BE2C (cell line): ENCODE results near the gene STX16.

Source experiments
- DNase-seq: peaks from one replicate; pipeline ENCODE4 v3.0.0-alpha.2; 2020
- H3K27me3 ChIP-seq: fragments of 250-450 bp; sonication (Bioruptor Pico); 2 replicates; pipeline ENCODE4 v1.5.1; 2020; ENCODE audit warnings: mild to moderate bottlenecking
- H3K36me3 ChIP-seq: fragments of 250-450 bp; sonication (Bioruptor Pico); 2 replicates; pipeline ENCODE4 v1.5.1; 2020; ENCODE audit warnings: mild to moderate bottlenecking
- H3K4me1 ChIP-seq: fragments of 250-450 bp; sonication (Bioruptor Pico); 2 replicates; pipeline ENCODE4 v1.5.1; 2020
- H3K4me3 ChIP-seq: 2 replicates; pipeline ENCODE4 v1.5.1; 2011; ENCODE audit warnings: low read depth, low read length
- H3K9me3 ChIP-seq: fragments of 250-450 bp; sonication (Bioruptor Pico); 2 replicates; pipeline ENCODE4 v1.5.1; 2020
- CTCF ChIP-seq: IDR thresholded peaks from 2 replicates; pipeline ENCODE4 v1.5.1; 2012; ENCODE audit warnings: mild to moderate bottlenecking, low read depth, low read length

STX16 gene

GRCh38 chr20:58697201-58697866 lies 46.3 kb downstream of the STX16 start:
- H3K4me1 ChIP-seq, result no peaks in the 10 kb centered on the region
- no peak overlapping the region for H3K4me3 ChIP-seq
- H3K36me3 ChIP-seq, result no peaks in the 10 kb centered on the region
- TF ChIP-seq CTCF, result no peak
- H3K9me3 ChIP-seq, result no peaks in the 10 kb centered on the region
- H3K27me3 ChIP-seq, result no peaks in the 10 kb centered on the region
- DNase-seq, result no peak

DNA sequence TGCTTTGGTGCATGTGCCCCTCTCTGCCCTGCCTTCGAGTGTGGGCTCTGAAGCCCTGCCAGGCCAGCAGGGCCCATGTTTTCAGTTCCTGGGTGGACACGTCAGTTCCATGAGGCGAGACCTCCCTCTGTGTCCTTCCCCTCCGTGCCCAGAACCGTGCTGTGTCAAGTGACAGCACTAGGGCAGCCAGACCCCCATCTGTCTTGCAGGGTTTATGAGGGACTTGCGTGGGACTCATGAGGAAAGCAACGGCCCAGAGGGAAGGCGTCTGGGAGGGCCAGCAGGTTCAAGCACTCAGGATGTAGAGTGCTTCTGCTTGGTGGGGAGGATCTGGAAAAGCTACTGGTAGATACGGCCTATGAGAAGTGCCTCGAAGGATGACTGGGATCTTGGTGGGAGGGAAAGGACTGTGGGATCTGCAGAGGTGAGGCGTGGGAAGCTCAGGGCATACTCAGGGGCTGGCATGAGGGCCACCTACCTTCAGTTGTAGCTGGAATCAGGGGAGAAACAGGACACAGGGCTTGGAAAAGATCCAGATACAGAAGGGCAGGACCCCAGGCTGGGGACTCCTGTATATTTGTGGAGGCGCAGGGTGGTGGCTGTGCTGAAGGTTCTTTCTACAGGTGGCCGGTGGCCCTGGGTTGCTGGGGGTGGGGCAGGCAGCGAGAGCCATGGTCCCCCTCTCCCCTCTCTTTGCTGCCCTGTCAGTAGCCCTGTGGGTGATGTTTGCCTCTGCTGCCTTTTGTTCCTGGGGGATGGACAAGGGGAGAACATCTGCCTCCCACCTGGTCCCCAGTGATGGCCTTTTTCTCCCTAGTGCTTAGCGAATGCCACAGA lies 47.0 kb downstream of the STX16 start:
- Histone ChIP-seq H3K27me3 (no peaks in the 10 kb centered on the region), H3K4me1 (no peaks in the 10 kb centered on the region), H3K4me3 (no peak overlapping the region), H3K36me3 (no peaks in the 10 kb centered on the region), H3K9me3 (no peaks in the 10 kb centered on the region)
- TF ChIP-seq CTCF, result no peak
- DNase-seq, result no peak

DNA sequence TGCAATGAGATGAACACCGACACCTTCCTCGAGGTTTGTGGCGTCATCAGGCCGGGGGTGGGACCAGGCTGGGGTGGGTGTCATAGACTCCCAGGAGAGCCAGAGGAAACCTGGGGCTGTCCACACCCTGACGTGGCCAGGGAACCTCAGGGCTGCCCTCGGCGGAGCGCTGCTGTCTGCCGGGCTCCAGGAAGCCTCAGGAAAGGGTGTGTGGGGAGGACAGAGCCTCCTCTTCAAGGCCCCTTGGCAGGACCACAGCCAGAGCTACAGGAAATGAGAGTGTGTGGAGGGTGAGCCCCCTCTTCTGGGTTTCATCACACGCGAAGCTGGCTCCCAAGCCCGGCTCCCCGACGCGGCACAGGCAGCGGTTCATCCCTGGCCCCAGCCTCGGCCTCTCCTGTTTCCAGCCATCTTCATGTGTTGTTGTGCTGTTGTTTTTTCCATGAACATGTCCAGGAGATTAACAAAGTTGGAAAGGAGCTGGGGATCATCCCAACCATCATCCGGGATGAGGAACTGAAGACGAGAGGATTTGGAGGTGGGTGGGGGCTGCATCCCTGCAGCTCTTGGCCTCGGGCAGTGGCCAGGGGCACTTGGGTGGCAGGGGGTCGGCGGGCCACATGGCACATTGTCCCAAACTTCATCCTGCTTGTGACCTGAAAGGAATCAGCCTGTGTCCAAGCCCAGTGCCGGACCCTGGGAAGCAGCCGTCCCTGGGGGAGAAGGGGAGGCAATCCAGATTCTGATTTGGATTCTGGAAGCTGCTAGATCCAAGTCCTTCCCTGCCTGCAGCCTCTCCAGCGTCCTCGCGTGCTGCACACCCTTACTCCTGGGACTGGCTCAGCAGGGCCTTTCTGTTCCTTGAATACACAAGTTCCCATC lies 47.9 kb downstream of the STX16 start:
- no peak for DNase-seq
- Histone ChIP-seq H3K27me3 (no peaks in the 10 kb centered on the region), H3K36me3 (no peaks in the 10 kb centered on the region), H3K4me1 (no peaks in the 10 kb centered on the region), H3K9me3 (no peaks in the 10 kb centered on the region), H3K4me3 (no peak overlapping the region)
- TF ChIP-seq CTCF, result no peak

DNA sequence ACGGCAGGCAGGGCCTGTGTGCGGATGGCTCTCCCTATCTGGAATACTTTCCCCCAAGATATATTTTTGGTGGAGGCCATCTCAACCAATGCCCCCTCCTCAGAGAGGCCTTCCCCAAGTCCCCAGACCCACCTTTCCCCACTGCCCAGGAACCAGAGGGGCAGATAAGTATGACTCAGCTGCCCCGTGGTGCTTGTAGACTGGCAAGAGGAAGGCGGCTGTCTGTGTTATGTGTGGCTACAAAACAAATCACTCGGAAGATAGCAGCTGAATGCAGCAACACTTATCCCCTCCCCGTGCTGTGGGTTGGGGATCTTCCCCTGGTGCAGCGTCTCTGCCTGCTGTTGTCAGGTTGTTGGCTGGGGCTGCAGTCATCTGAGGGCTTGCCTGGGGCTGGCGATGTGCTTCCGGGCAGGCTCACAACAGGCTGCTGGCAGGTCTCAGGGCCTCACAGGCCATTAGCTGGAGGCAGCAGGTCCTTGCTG lies 48.6 kb downstream of the STX16 start:
- H3K36me3 ChIP-seq, result peaks cover 4% of the 10 kb centered on the region; the same call in 1 of the 2 replicates
- no peaks in the 10 kb centered on the region for H3K9me3 ChIP-seq
- no peak for DNase-seq
- H3K4me3 ChIP-seq, result no peak overlapping the region
- H3K4me1 ChIP-seq, result no peaks in the 10 kb centered on the region
- TF ChIP-seq CTCF, result no peak
- H3K27me3 ChIP-seq, result no peaks in the 10 kb centered on the region

GRCh38 chr20:58700121-58700821 lies 49.2 kb downstream of the STX16 start:
- Histone ChIP-seq H3K4me3 (no peak overlapping the region), H3K36me3 (peaks cover 4% of the 10 kb centered on the region; the same call in 1 of the 2 replicates)

More at GRCh38 chr20:58700121-58700821, 49.2 kb downstream of the STX16 start:
- Histone ChIP-seq H3K4me1 (peaks cover 3% of the 10 kb centered on the region; the same call in 1 of the 2 replicates), H3K27me3 (no peaks in the 10 kb centered on the region), H3K9me3 (no peaks in the 10 kb centered on the region)
- no peak for TF ChIP-seq CTCF
- no peak for DNase-seq
